Islet of Langerhans (tissue), 1 donor: Measurements from ENCODE around the gene RGS12.

ENCODE experiments used
- FAIRE-seq: peaks from one replicate; lab custom pipeline; 2011; peaks lifted over from hg19 to GRCh38; lab: Jason Lieb, UNC

The RGS12 gene, protein sequence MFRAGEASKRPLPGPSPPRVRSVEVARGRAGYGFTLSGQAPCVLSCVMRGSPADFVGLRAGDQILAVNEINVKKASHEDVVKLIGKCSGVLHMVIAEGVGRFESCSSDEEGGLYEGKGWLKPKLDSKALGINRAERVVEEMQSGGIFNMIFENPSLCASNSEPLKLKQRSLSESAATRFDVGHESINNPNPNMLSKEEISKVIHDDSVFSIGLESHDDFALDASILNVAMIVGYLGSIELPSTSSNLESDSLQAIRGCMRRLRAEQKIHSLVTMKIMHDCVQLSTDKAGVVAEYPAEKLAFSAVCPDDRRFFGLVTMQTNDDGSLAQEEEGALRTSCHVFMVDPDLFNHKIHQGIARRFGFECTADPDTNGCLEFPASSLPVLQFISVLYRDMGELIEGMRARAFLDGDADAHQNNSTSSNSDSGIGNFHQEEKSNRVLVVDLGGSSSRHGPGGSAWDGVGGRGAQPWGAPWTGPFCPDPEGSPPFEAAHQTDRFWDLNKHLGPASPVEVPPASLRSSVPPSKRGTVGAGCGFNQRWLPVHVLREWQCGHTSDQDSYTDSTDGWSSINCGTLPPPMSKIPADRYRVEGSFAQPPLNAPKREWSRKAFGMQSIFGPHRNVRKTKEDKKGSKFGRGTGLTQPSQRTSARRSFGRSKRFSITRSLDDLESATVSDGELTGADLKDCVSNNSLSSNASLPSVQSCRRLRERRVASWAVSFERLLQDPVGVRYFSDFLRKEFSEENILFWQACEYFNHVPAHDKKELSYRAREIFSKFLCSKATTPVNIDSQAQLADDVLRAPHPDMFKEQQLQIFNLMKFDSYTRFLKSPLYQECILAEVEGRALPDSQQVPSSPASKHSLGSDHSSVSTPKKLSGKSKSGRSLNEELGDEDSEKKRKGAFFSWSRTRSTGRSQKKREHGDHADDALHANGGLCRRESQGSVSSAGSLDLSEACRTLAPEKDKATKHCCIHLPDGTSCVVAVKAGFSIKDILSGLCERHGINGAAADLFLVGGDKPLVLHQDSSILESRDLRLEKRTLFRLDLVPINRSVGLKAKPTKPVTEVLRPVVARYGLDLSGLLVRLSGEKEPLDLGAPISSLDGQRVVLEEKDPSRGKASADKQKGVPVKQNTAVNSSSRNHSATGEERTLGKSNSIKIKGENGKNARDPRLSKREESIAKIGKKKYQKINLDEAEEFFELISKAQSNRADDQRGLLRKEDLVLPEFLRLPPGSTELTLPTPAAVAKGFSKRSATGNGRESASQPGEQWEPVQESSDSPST (N-terminal part only)

DNA sequence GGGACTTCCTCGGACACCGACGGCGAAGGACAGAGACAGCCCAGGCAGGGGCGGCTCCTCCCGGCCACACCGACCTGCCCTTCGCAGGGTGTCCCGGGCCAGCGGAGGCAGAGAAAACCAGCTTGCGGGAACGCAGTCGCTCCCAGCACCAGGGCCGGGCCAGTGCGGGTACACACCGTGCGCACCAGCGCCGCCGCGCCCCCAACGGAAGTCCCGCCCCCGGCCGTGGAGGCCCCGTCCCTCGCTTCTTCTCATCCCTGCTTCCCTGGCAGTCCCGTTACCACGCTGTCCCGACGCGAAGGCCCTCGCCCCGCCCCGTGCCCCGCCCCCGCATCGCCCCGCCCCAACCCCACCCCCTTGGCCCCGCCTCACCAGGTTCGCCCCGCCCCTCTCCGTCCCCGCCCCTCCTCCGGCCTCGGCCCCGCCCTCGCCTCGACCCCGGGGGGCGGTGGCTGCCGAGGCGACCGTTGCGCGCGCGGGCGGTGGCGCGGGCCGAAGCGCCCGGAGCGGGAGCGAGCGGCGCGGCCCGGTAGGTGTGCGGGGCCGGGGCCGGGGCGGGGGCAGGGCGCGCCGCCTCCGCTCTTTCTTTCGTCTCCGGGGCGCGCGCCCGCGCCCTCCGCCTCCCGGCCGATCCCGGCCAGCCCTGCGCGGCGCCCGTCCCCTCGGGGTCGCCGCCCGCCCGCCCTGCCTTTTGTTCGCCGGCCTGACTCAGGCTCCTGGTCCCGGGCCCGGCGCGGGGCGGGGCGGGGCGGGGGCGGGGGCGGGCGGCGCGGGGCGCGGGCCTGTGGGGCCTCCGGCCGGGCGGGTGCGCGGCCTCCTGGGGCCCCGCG, at the start of gene RGS12:
Gene RGS12, plus strand, starts transcription at position 451 of the 830 bp plus-strand sequence. CDS start 23,150 bp downstream, outside the sequence.
- FAIRE-seq = no peak

DNA sequence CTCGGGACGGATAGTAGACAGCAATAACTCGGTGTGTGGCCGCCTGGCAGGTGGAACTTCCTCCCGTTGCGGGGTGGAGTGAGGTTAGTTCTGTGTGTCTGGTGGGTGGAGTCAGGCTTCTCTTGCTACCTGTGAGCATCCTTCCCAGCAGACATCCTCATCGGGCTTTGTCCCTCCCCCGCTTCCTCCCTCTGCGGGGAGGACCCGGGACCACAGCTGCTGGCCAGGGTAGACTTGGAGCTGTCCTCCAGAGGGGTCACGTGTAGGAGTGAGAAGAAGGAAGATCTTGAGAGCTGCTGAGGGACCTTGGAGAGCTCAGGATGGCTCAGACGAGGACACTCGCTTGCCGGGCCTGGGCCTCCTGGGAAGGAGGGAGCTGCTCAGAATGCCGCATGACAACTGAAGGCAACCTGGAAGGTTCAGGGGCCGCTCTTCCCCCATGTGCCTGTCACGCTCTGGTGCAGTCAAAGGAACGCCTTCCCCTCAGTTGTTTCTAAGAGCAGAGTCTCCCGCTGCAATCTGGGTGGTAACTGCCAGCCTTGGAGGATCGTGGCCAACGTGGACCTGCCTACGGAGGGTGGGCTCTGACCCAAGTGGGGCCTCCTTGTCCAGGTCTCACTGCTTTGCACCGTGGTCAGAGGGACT, 49.6 kb upstream of the RGS12 start:
- no peak for FAIRE-seq

DNA sequence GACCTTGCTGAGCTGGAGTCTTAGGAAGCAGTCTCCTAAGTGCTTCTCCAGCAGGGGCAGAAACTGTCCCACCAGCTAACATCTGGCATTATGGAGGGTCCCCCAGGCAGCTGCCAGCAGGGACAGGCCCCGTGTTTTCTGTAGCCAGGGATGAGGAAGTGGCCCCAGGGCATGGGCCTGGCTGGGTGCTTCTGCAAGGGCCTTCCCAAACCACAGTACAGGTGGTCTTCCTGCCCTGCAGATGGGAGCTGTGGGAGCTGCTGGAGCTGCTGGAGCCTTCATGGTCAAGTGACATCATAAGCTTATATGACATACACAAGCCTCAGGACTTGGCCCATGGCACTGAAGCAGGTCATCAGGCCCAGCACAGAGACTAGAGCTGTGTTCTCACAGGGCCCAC, 48.8 kb upstream of the RGS12 start:
- no peak for FAIRE-seq

DNA sequence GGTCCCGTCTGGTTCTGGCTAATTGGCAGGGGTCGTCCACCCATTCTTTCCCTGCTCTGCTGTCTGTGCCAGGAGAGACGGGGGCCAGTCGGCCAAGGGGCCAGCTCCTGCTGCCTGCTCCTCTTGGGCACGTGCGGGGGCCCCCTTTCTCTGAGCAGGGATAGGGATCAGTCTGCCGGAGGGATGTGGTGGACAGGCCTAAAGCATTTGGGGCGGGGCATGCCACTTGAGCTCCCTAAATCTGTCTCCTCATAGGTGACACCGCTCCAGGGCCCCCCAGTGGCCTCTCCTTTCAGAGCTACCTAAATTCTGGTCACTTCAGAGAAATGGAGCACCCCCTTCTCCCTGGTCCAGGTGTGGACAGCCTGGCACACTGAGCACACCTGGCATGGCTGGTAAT, 48.1 kb upstream of the RGS12 start:
- no peak for FAIRE-seq

DNA sequence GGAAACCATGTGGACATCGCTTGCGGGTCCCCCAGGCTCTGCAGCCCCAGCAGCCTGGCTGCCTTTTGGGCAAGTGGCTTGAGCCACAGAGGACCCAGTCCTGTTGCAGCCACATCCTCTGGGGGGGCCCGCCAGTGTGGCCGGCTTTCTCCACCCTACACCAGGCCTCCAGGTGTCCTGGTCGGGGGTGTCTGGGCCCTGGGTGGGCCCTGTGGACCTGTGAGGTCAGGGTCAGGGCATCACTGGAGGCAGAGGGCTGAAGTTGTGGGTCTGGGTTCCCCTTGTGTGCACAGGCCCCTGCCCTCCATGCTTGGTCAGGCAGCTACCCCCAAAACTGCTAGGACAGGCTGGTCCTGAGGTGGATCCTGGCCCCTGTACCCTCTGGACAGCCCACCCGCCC, 47.1 kb upstream of the RGS12 start:
- FAIRE-seq = no peak

DNA sequence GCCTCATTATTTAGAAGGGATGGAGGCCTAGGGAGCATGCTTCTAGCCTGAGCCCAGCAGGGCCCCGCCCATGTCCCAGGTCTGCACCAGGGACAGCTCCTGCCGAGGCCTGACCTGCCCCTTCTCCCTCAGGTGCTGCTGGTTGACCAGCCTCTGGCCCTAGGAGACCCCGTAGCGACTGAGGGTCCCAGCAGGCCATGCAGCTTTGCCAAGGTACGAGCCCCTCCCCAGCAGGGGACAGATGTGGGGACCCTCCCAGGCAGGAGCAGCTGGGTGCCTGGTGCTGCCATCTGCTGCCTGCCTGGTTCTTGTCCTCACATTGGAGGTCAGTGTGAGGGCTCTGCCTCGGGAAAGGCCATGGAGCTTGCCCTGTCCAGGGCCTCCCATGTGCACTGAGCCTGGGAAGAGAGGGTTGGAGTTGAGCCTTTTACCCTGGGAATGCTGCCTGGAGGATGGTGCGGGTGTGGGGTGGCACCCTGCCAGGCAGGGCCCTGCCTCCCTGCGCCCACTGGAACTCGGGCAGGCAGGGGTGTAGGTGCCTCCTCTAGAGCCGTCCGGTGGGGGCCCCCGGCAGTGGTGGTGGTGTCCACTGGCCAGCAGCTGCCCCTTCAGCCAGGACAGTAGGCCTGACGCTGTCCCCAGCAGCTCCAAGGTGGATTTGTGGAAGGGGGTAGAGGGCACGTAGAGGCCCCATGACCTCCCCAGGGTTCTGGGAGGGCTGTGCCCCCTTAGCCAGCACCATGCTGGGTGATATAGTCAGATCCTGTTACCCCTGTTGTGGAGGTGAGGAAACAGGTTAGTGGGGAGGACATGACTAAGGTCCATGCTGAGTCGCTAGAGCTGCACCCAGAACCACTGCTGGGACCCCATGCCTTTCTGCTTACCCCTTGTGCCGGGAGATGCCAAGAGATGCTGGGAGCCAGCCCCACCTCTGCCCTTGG, 46.1 kb upstream of the RGS12 start:
- FAIRE-seq = no peak

DNA sequence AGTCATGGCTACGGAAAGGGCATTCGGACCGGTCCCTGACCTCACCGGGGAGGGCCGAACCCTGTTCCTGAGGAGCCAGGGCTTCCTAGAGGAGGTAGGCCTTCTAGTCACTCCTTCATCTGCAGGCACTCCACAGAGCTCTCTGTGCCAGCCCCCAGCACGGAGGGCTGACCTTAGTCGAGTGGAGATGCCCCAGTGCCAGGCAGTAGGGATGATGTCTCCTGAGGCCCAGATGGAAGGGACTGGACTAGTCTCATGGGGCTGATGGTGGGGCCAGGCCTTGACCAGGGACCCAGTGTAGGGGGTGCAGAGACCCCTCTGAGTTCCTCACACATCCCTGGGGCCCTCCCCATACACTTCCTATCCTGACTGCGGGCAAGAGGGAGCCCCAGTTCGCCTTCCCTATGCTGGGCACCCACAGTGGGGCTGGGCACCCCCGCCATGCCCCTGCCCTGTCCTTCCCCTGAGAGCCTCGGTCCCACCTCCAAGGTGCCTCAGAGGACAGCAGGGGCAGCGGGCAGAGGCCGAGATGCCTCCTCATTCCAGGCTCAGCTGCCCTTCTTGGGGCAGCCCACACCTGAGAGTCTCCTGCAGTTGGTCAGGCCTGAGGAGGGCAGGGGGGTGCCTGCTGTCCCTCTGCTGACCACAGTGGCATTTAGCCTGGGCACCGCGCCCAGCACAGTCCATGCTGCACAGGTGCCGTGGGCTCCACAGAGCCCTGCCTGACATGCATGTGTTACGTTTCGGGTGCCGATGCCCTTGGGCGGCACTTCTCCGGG, 45.2 kb upstream of the RGS12 start:
- no peak for FAIRE-seq

DNA sequence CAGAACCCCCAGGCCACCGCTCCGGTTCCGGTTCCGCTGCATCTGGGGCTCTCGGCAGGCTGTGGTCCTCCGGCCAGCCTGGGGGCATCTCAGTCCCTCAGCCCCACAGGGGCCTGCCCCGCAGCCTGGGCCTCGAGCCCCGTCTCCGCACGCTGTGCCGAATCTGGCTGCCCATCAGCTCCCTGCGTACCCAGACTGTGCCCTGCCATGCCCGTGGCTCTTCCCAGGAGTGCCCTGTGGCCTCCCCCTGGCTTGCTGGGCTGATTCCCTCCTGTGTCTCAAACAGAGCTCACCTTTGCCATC, 44.7 kb upstream of the RGS12 start:
- FAIRE-seq = no peak

DNA sequence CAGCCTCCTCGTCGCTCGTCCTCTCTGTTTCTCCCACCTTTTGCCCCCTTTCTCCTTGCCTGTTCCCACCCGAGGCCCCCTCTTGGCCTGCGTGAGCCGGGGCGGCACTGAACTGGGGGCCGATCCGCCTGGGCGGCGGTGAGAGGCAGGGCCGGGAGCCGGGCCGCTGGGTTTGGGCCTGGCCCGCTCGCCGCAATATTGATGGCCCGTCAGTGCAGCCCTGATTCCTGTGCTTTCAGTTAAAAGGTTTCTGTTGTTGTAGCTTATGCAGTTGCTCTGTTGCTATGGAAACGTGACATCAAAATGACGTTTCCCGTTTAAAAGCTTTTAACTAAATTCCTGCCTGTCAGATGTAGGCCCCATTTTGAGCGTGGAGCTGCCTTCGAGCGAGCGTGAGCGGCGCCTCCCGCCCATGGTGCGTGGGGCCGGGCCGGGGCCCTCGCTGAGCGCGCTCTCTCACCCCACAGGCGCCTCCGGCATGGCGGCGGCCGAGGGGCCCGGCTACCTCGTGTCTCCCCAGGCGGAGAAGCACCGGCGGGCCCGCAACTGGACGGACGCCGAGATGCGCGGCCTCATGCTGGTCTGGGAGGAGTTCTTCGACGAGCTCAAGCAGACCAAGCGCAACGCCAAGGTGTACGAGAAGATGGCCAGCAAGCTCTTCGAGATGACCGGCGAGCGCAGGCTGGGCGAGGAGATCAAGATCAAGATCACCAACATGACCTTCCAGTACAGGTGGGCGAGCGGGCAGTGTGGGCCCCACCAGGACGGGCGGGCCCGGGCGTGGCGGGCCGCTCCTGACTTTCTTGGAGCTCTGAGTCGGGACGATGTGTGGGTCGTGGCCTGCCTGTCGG, 43.8 kb upstream of the RGS12 start, which contains the start of gene MSANTD1:
Gene MSANTD1, plus strand, starts transcription at position 349 of the 851 bp plus-strand sequence. Its CDS starts 64 bp downstream, at position 413.
- FAIRE-seq = no peak

DNA sequence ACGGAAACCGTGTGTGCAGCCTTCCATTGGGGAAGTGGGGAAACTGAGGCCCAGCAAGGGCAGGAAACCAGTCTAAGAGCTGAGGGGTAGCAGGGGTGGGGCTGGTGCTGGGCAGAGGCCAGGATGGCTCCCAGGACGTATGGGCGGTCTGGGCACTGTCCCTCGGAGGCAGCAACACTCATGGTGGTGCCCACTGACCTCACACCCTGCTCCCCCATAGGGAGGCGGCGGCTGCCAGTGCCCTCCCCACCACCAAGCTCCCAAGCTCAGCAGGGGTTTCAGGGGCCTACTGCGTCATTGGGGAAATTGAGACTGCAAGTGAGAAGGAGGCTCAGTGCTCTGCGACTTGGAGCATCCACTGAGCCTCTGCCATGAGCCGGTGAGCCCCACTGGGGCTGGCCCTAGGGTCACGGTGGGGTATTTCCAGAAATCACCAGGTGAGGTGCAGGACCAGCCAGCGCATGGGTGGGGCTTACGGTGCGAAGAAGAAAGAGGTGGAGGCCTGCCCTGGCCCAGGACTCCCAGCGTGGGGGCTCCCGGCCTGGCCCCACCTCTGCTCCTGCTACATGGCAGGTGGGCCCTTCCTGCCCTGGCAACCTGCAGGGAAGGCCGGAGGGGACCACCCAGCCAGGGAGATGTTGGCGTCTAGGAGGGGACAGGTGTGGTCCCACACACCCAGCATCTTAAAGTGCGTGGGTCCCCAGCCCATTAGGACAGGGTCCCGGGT, 42.9 kb upstream of the RGS12 start:
- FAIRE-seq = no peak

DNA sequence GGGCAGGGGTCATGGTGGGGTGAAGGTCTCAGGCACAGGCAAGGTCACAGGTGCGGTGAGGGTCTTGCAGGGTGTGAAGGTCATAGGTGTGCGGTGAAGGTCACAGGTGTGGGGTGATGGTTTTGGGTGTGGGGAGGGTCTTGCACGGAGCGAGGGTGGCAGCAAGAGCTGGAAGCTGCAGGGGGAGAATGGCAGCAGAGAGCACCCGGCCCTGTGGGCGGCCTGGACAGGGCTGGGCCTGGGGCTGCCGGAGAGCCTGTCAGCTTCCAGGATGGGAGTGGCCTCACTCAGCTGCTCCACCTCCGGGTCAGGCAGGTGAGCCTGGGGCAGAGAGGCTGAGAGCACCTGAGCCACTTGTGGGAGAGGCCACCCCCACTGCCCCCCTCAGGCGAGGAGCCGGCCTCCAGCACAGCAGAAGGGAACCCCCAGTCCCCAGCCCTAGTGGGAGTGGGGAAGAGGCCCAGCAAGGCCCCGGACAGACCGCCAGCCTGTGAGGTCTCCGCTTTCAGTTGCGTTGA, 42.3 kb upstream of the RGS12 start:
- FAIRE-seq = no peak

DNA sequence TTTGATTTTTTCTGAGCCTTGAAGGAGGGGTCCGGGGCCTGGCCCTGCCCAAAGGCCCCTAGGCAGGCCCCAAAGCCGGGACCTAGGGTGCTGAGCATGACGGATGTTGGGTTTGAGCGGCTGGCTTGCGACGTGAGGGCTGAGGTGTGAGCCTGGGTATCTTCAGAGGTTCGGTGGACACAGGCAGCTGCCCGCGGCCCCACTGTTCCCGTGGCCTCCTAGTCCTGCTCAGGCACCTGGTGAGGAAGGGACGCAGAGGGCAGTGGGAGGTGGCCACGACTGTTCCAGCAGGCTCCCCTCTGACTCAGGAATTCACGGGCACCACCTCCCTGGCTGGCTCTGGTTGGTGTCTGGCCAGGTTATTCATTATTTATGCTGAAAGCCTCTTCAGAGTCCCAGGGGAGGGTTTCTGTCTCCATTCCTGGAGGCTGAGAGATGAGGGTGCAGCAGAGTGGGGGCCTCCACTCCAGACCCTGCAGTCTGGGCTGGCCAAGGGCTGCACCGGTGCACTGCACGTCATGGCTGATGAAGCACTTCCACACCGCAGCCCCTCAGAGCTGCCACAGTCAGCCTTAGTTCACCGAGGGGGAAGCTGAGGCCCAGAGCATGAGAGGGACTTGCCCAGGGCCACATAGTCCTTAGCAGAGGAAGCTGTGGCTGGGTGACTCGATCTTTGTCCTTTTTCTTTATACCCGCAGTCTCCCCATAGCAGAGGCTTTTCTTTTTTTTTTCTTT, 41.7 kb upstream of the RGS12 start:
- no peak for FAIRE-seq

DNA sequence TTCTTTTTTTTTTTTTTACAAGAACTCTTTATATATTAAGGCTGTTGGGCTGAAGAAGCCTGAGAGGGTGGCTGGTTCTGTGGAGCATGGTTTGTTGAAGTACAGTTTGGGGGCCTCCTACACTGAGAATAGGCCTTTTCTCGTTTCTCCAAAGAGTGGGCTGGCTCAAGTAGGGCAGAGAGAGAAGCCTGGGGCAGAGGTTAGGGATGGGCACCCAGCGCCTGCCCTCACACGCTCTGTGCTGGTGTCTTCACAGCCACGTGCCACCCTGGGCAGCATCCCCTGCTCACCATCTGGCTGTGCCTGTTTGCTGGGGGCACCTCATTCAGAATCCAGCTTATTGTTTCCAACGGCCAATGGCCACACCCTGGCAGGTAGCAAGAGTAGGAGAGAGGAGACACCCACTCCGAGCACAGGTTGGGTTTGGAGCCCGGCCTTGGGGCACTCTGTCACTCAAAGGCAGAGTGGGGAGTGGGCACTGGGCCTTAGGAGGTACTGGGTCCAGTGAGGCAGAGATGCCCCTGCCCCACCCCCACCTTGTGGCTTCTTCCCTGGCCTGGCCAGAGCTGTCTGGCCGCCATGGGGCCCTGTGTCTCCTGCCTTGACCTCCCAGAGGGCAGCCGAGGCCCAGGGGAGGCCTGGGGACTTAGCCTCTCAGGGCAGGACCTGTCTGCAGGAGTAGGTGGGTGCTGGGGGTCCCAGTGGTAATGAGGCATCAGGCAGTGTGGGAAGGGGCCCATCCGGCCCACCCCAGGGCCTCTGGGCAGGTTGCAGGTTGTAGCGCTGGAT, 40.9 kb upstream of the RGS12 start:
- FAIRE-seq = no peak

DNA sequence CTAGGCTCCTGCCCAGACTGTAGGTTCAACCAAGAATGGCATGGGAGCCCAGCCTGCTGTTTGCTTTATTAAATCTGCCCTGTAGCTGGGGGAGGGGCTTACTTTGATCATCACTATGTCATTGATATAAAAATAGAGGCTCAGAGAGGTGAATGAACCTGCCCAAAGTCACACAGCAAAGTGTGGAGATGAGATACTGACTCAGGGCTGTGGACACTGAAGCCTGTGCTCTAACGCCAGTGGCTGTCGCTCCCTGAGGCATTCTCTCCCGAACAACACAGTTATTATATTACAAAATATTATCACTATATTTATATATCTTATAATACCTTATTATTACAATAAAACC, 40.4 kb upstream of the RGS12 start:
- no peak for FAIRE-seq

DNA sequence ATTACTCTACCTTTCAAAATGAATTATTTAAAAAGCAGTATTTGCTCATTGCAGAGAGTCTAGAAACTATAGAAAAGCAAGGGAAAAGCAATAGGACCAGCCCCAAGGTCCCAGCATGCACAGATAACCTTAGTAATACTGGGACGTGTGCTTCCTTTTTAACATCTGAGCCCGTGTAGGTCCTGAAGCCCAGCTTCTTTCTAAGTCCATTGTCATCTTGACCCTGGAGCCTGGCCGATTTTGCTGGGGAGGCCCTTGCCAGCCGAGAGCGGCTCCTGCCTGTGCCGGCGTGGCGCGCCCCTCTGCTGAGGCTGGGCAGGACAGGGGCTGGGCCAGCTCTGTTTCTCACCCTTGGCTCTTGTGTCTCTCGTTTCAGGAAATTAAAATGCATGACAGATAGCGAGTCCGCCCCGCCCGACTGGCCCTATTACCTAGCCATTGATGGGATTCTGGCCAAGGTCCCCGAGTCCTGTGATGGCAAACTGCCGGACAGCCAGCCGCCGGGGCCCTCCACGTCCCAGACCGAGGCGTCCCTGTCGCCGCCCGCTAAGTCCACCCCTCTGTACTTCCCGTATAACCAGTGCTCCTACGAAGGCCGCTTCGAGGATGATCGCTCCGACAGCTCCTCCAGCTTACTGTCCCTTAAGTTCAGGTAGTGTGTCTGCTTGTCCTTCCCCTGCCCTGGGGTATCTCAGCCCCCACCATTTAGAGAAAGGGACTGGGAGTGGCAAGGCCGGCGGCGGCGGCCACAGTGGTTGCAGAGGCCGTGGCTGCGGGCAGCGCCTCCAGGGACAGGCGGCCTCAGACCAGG, 39.8 kb upstream of the RGS12 start:
- no peak for FAIRE-seq
